Measurements from ENCODE around the gene THAP3. TPM values are rescaled to one million over a fixed set of nuclear protein-coding genes. Genes with fewer than 3 reads are reported as not detected.

Gene THAP3
- total RNA-seq, 2 experiments from 2014 or later = 23.7 to 24.1 TPM

Other genes starting within 250 kb of the THAP3 start
- 10 to 100 TPM; 56.8 to 58.6 TPM for gene ACOT7, start 231.1 kb upstream of the THAP3 start, total RNA-seq
- under 1 TPM; 0.13 to 0.70 TPM for gene HES2, start 204.9 kb upstream of the THAP3 start, total RNA-seq
- gene ESPN, start 200.1 kb upstream of the THAP3 start, total RNA-seq = under 1 TPM; 0.96 to 0.98 TPM
- 10 to 100 TPM; 82.9 to 85.1 TPM for gene TNFRSF25, start 158.7 kb upstream of the THAP3 start, total RNA-seq
- gene PLEKHG5, start 133.2 kb upstream of the THAP3 start, total RNA-seq = 1 to 10 TPM; 1.7 to 2.3 TPM
- 10 to 100 TPM; 39.1 to 40.8 TPM for gene NOL9, start 70.4 kb upstream of the THAP3 start, total RNA-seq
- under 1 TPM in 1 of 2 experiments, not detected in 1; 0.08 TPM for gene TAS1R1, start 69.6 kb upstream of the THAP3 start, total RNA-seq
- 10 to 100 TPM; 33.2 to 42.3 TPM for gene ZBTB48, start 44.9 kb upstream of the THAP3 start, total RNA-seq
- gene KLHL21, start 22.0 kb upstream of the THAP3 start, total RNA-seq = 10 to 100 TPM; 26.7 to 27.0 TPM
- 10 to 100 TPM; 15.4 to 17.2 TPM for gene PHF13, start 11.1 kb upstream of the THAP3 start, total RNA-seq
- gene DNAJC11, start 76.9 kb downstream of the THAP3 start, total RNA-seq = 10 to 100 TPM; 27.4 to 27.9 TPM
- 10 to 100 TPM; 43.0 to 47.3 TPM for gene CAMTA1, start 160.6 kb downstream of the THAP3 start, total RNA-seq

Data from activated CD4-positive, alpha-beta memory T cell treated with anti-CD3 and anti-CD28 coated beads, Interleukin-2, amount 10 ng/mL, durations not matched to agents 7 days and 5 days (primary cell).